ENCODE data around the gene HSPA14.

DNA sequence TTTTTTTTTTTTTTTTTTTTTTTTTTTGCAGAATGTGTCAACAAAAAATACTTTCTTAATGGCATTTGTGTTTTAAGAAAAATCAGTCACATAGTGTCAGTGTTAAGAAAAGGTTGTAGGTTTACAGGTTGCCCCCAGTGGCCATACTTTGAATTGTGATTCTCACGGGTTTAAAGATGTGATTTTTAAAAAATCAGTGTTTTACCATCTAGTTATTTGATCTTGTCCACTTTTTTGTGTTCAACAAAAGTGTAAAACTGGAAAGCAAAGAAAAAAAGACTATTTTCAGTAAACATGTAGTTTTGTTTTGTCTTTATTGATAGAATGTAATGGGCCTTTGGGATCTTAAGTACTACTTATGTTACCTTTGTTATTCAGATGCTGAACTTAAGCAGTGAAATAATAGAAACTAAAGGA lies 66.2 kb downstream of the HSPA14 start:
- TF ChIP-seq, protein P1, sequence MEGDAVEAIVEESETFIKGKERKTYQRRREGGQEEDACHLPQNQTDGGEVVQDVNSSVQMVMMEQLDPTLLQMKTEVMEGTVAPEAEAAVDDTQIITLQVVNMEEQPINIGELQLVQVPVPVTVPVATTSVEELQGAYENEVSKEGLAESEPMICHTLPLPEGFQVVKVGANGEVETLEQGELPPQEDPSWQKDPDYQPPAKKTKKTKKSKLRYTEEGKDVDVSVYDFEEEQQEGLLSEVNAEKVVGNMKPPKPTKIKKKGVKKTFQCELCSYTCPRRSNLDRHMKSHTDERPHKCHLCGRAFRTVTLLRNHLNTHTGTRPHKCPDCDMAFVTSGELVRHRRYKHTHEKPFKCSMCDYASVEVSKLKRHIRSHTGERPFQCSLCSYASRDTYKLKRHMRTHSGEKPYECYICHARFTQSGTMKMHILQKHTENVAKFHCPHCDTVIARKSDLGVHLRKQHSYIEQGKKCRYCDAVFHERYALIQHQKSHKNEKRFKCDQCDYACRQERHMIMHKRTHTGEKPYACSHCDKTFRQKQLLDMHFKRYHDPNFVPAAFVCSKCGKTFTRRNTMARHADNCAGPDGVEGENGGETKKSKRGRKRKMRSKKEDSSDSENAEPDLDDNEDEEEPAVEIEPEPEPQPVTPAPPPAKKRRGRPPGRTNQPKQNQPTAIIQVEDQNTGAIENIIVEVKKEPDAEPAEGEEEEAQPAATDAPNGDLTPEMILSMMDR (IDR thresholded peaks at IDR 0.05), result peak; percentile 31 to 66 (median 42)
- no peak for TF ChIP-seq POLR2A (IDR thresholded peaks at IDR 0.05)

Data from adrenal gland (tissue), 5 donors.